K562 (cell line): Measurements from ENCODE around the gene CRKL. TPM values are rescaled to one million over a fixed set of nuclear protein-coding genes. Genes with fewer than 3 reads are reported as not detected.
A peak's percentile ranks its signal among the peaks of the same experiment; 100 is the strongest.

ENCODE experiments used
- ATAC-seq: fragments of 200-7000 bp; cut with Tn5 transposase; 3 replicates; pipeline ENCODE4 v1.9.1; 2020; ENCODE audit warnings: moderate library complexity
- BruUV-seq: library from RNA; stranded (reverse); fragments of 400-500 nt; replicated peaks from 2 replicates; lab custom pipeline; 2021; lab: Mats Ljungman, UMichigan
- CTCF ChIA-PET: fragments of 300-600 bp; formaldehyde crosslinking; extraction: SDS; loops from one replicate; lab custom pipeline; 2021; ENCODE audit warnings: low intra/inter-chr PET ratio; lab: Yijun Ruan, JAX
- POLR2A ChIA-PET: fragments of 300-600, 350-650 bp; sonication (Branson Sonifier 250); formaldehyde crosslinking; extraction: SDS; loops from one replicate; lab custom pipeline; 2021; ENCODE audit warnings: antibody characterized with exemption, inconsistent platforms; lab: Yijun Ruan, JAX
- DNase-seq, 4 experiments: peaks; one replicate each; pipeline versions ENCODE4 v3.0.0 to v3.0.0-alpha.2; 2011 to 2018; ENCODE audit warnings: low spot score in 3 of 4, mixed read lengths in 3 of 4; ENCODE audit errors: extremely low read depth in 1 of 4
- FAIRE-seq: peaks from 2 replicates; lab custom pipeline; 2011; peaks lifted over from hg19 to GRCh38; lab: Jason Lieb, UNC
- H2AFZ ChIP-seq: 2 replicates; pipeline ENCODE4 v1.6.0; 2011; ENCODE audit warnings: low read depth, low read length, control low read depth, inconsistent platforms
- H3K27ac ChIP-seq: fragments of 200-600 bp; 3 replicates; pipeline ENCODE4 v1.8.0; 2011; ENCODE audit warnings: low read depth, mild to moderate bottlenecking, control low read depth, inconsistent platforms, low read length, moderate library complexity, mixed read lengths; ENCODE audit errors: extremely low read depth
- H3K27me3 ChIP-seq, 2 experiments: fragments of 300-600 bp in 1 of 2; 2 replicates in 1 of 2; 3 replicates in 1 of 2; pipeline versions ENCODE4 v1.6.0 to v1.8.0; 2011; ENCODE audit warnings: inconsistent platforms in 2 of 2, low read length in 2 of 2, mild to moderate bottlenecking in 1 of 2, mixed read lengths in 1 of 2, moderate library complexity in 1 of 2; ENCODE audit not compliant: control insufficient read depth in 2 of 2, insufficient read depth in 2 of 2
- H3K36me3 ChIP-seq: fragments of 300-600 bp; 3 replicates; pipeline ENCODE4 v1.8.0; 2011; ENCODE audit warnings: mild to moderate bottlenecking, low read length, inconsistent platforms; ENCODE audit not compliant: control insufficient read depth, insufficient read depth
- H3K4me1 ChIP-seq, 2 experiments: fragments of 200-600 bp in 1 of 2; replicated peaks in 1 of 2; 2 replicates in 1 of 2; 3 replicates in 1 of 2; pipeline versions ENCODE4 v1.5.1 to v1.8.0; 2011; ENCODE audit warnings: inconsistent platforms in 2 of 2, low read length in 2 of 2, mild to moderate bottlenecking in 1 of 2, mixed read lengths in 1 of 2, moderate library complexity in 1 of 2; ENCODE audit not compliant: control insufficient read depth in 2 of 2, insufficient read depth in 2 of 2
- H3K4me2 ChIP-seq: 2 replicates; pipeline ENCODE4 v1.6.1; 2011; ENCODE audit warnings: low read length, control low read depth, inconsistent platforms, mixed read lengths; ENCODE audit not compliant: insufficient read depth
- H3K4me3 ChIP-seq: fragments of 200-600 bp; sonication (generic), shearing (Covaris generic); 2 replicates; pipeline ENCODE4 v1.5.1; 2016; ENCODE audit warnings: control low read depth, inconsistent platforms
- H3K79me2 ChIP-seq: fragments of 200-600 bp; 3 replicates; pipeline ENCODE4 v1.8.0; 2011; ENCODE audit warnings: low read length, inconsistent platforms; ENCODE audit not compliant: control insufficient read depth, insufficient read depth
- H3K9ac ChIP-seq, 2 experiments: 2 replicates each; pipeline versions ENCODE4 v1.6.0 to v1.6.1; 2011; ENCODE audit warnings: low read depth in 2 of 2, low read length in 2 of 2, control low read depth in 1 of 2, inconsistent platforms in 1 of 2, mild to moderate bottlenecking in 1 of 2, mixed read lengths in 1 of 2; ENCODE audit not compliant: insufficient read depth in 1 of 2
- H3K9me1 ChIP-seq: one replicate; pipeline ENCODE4 v1.6.0; 2011; ENCODE audit warnings: inconsistent platforms, mild to moderate bottlenecking, low read length, moderate library complexity; ENCODE audit not compliant: control insufficient read depth, insufficient read depth
- H3K9me3 ChIP-seq: replicated peaks from 2 replicates; pipeline ENCODE4 v1.5.1; 2011; ENCODE audit warnings: low read depth, low read length, inconsistent platforms; ENCODE audit not compliant: control insufficient read depth, insufficient read depth
- H4K20me1 ChIP-seq: replicated peaks from 2 replicates; pipeline ENCODE4 v1.6.1; 2011; ENCODE audit warnings: low read length, inconsistent platforms, mixed read lengths; ENCODE audit not compliant: control insufficient read depth, insufficient read depth
- CHD2 ChIP-seq: IDR thresholded peaks from 2 replicates; pipeline ENCODE4 v1.6.1; 2011; ENCODE audit warnings: low read depth, low read length
- CREM ChIP-seq: IDR thresholded peaks from 2 replicates; pipeline ENCODE4 v1.6.1; 2014; ENCODE audit warnings: antibody characterized with exemption, low read depth
- CTCF ChIP-seq, 3 experiments: IDR thresholded peaks in 2 of 3; conservative IDR thresholded peaks in 1 of 3; 2 replicates each; pipeline ENCODE4 v1.5.1; 2011 to 2012; ENCODE audit warnings: low read length in 3 of 3, mild to moderate bottlenecking in 3 of 3, control low read depth in 2 of 3, improper control_type of control experiment in 1 of 3, inconsistent platforms in 1 of 3, low read depth in 1 of 3, mixed read lengths in 1 of 3, moderate library complexity in 1 of 3; ENCODE audit not compliant: insufficient read depth in 2 of 3
- DPF2 ChIP-seq: fragments of 450-650 bp; IDR thresholded peaks from 2 replicates; pipeline ENCODE4 v1.6.1; 2016
- FOXM1 ChIP-seq, 2 experiments: fragments of 450-650 bp in 1 of 2; sonication (generic) in 1 of 2; formaldehyde crosslinking in 1 of 2; IDR thresholded peaks; 2 replicates each; pipeline versions ENCODE4 v1.6.1 to v1.9.0; 2017 to 2022; ENCODE audit warnings: low read depth in 2 of 2, mild to moderate bottlenecking in 2 of 2, missing genetic modification reagents in 1 of 2, moderate library complexity in 1 of 2
- NR4A1 ChIP-seq, 2 experiments: fragments of 250-450 bp in 1 of 2; fragments of 450-650 bp in 1 of 2; sonication (Bioruptor Pico) in 1 of 2; IDR thresholded peaks; 2 replicates each; pipeline versions ENCODE4 v1.4.0 to v1.6.1; 2016 to 2020; ENCODE audit warnings: mild to moderate bottlenecking in 2 of 2, missing compliant biosample characterization in 1 of 2, missing genetic modification characterization in 1 of 2, moderate library complexity in 1 of 2
- SETDB1 ChIP-seq: IDR thresholded peaks from one replicate; pipeline ENCODE4 v1.6.1; 2012; ENCODE audit warnings: low read length, control low read depth, inconsistent platforms
- THAP12 ChIP-seq: fragments of 250-450 bp; sonication (Bioruptor Pico); IDR thresholded peaks from 2 replicates; pipeline ENCODE4 v1.9.0; 2021; ENCODE audit warnings: mild to moderate bottlenecking, inconsistent platforms
- THRB ChIP-seq: fragments of 450-650 bp; formaldehyde crosslinking; conservative IDR thresholded peaks from 2 replicates; pipeline ENCODE4 v1.4.0; 2022; ENCODE audit warnings: mild to moderate bottlenecking, missing genetic modification characterization
- ZNF232 ChIP-seq: sonication (generic); formaldehyde crosslinking; IDR thresholded peaks from 2 replicates; pipeline ENCODE4 v1.8.0; 2022; ENCODE audit warnings: mild to moderate bottlenecking, missing genetic modification reagents
- ZNF561 ChIP-seq: fragments of 450-650 bp; formaldehyde crosslinking; conservative IDR thresholded peaks from 2 replicates; pipeline ENCODE4 v1.4.0; 2020; ENCODE audit warnings: mild to moderate bottlenecking, moderate library complexity
- ZNF699 ChIP-seq: fragments of 250-450 bp; sonication (Bioruptor Pico); IDR thresholded peaks from 2 replicates; pipeline ENCODE4 v1.8.0; 2021; ENCODE audit warnings: mild to moderate bottlenecking, moderate library complexity; ENCODE audit not compliant: insufficient replicate concordance
- WGBS: fragments of 100-300 bp; shearing (Covaris generic); methylation state at CpG from one replicate; pipeline ENCODE4 v1.1.6; 2016; ENCODE audit warnings: low coverage, mixed read lengths; ENCODE audit not compliant: insufficient coverage; ENCODE audit errors: missing lambda C conversion rate; 5-methylcytosine and 5-hydroxymethylcytosine counted together
- in situ Hi-C: fragments of 300-500 bp; cut with MboI; formaldehyde crosslinking; loops from 4 replicates; pipeline ENCODE4 v1.15.0; 2018; ENCODE audit warnings: inconsistent platforms, mixed read lengths
- intact Hi-C: fragments of 100-400 bp; cut with micrococcal nuclease; formaldehyde crosslinking; loops from 2 replicates; pipeline ENCODE4 v1.14.2; 2022
- polyA plus RNA-seq, 8 experiments: library from polyadenylated mRNA; depleted of rRNA in 4 of 8; stranded (reverse) in 5 of 8; unstranded in 3 of 8; fragments of >200 nt; fragmentation: Nextera tagmentation in 2 of 8; fragmentation: Illumina TruSeq in 1 of 8; extraction: Ambion mirVana in 2 of 8; extraction: Trizol in 1 of 8; gene quantifications; 2 replicates each; pipeline versions ENCODE4 v1.2.1 to v1.2.3, GENCODE V29; 2011 to 2014; ENCODE audit warnings: inconsistent platforms in 1 of 8, missing spikeins in 1 of 8
- total RNA-seq, 7 experiments: library from RNA; depleted of rRNA in 6 of 7; stranded (reverse); fragments of >200 nt in 6 of 7; fragmentation: Illumina TruSeq in 2 of 7; extraction: Trizol in 2 of 7; gene quantifications; 2 replicates each; pipeline versions ENCODE4 v1.2.1 to v1.2.3, GENCODE V29; 2011 to 2021; ENCODE audit warnings: low replicate concordance in 1 of 7

Gene CRKL
- total and polyA plus RNA-seq, 9 of the 15 experiments (the other 6 are each of a cell fraction or from before 2014, with no cell fraction given), result 100 to 263 (median 124) TPM

GRCh38 chr22:20987375-20987774 lies 70.2 kb downstream of the CRKL start (continued):
- TF ChIP-seq CHD2 (no peak), ZNF561 (CRISPR knock-in tag) (no peak), CREM (no peak)

DNA sequence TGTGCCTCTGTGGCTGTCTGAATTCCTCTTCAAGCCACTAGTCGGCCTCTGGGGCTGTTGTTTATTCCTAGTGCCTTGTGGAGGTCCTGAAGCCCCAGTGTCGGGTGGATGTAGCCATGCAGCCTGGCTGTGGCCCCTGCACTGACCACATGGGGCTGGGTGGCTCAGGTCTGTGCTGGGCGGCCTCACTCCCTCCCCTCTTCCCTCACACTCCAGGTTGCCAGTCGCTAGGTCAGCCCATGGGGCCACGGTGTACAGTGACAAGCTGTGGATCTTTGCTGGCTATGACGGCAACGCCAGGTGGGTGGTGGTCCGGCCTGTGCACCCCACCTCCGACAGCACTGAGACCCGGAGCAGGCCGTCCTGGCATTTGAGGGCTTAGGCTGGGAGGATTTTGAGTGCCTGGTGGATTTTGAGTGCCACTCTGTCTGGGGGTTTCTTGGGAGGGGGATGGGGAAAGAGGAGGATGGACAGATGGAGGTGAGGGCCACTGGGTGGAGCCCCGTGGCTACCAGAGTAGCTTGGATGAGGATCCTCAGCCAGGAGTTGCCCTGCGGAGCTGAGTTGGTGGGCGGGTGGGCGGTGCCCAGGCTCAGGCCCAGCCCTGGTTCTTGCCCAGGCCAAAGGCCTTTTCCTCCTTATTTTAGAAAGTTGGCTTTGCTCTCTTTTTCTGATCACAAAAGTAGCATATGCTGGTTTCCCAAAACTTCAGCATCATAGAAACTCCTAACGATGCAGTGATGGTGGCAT lies 71.5 kb downstream of the CRKL start:
- Histone ChIP-seq H3K36me3 (peaks cover 88% of the 10 kb centered on the region), H3K4me2 (no peak overlapping the region), H3K9me1 (peaks cover 15% of the 10 kb centered on the region), H3K79me2 (no peaks in the 10 kb centered on the region), H3K27me3 (no peaks in the 10 kb centered on the region), H3K9me3 (no peaks in the 10 kb centered on the region), H2AFZ (no peak overlapping the region), H3K9ac (peak overlapping the region in 1 of 2 experiments; percentile 78; a peak in 2 of 4 replicates), H3K4me1 (peaks cover 0 to 47% of the 10 kb centered on the region in 2 experiments; a peak in 2 of 5 replicates), H3K27ac (no peak overlapping the region), H3K4me3 (no peak overlapping the region), H4K20me1 (peaks cover 14% of the 10 kb centered on the region; the same call in 1 of the 2 replicates)
- in situ Hi-C loops (no loop called here), intact Hi-C loops (no loop called here)
- BruUV-seq, result no TSS peak
- ChIA-PET POLR2A (interaction anchor here (0.6 to 17.9 kb wide), 8 partner anchors 8 to 649 kb away, joined by 3 to 451 read pairs (median 14); partner anchors contain the start of genes AIFM3, LZTR1 and THAP7), CTCF (no interaction called here)
- DNase-seq, result no peak
- peak; percentile 43 for ATAC-seq
- FAIRE-seq, result no peak
- WGBS, result 81% methylated on average over 16 of the region's 16 CpGs
- peak; percentile 85 for TF ChIP-seq THAP12 (CRISPR knock-in tag)
- TF ChIP-seq DPF2, result no peak
- no peak for TF ChIP-seq FOXM1 (IDR thresholded peaks at IDR 0.05; ENCODE audit: low read depth)
- TF ChIP-seq FOXM1 (CRISPR knock-in tag; IDR thresholded peaks at IDR 0.05; ENCODE audit: low read depth), result no peak
- TF ChIP-seq ZNF699 (CRISPR knock-in tag), result no peak
- no peak for TF ChIP-seq ZNF232
- peak; percentile 28; the same call in 1 of the 2 replicates for TF ChIP-seq THRB
- peak; percentile 19 to 37 (median 21); a peak in 4 of 6 replicates for TF ChIP-seq CTCF (IDR thresholded peaks at IDR 0.05 in 2 of 3, conservative IDR thresholded peaks at IDR 0.05 in 1 of 3; ENCODE audit: insufficient read depth in 2 of 3, low read depth in 1 of 3, low read length in 3 of 3)
- no peak for TF ChIP-seq SETDB1
- 0 out of 2 replicates have a peak, but pooled peaks have one; percentile 51 for TF ChIP-seq NR4A1 (CRISPR knock-in tag; IDR thresholded peaks at IDR 0.05)
- no peak for TF ChIP-seq NR4A1 (tag; IDR thresholded peaks at IDR 0.05)
